ENCODE data around the gene CDYL. TPM values are rescaled to one million over a fixed set of nuclear protein-coding genes. Genes with fewer than 3 reads are reported as not detected.

The CDYL gene
- total RNA-seq, 4 donors from 2014 or later = 27.7 to 37.0 (median 33.1) TPM

DNA sequence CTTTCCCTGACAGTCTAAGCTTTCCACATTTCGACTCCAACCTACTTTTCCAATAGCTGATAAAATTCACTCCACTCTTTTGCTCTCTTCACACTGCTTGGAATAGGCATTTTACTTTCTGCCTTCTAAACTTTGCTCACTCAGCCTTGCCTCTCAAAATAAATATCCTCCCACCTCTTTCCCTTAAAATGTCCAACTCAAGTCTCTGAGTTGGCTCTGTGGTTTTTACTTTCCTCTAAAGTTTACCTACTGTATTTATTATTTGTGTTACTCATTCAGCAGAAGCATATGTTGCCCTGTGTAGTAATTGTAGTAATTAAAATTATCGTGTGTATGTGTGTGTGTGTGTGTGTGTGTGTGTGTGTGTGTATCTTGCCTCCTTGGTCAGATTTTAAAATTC is 20.0 kb upstream of the CDYL start:
- TF ChIP-seq CTCF (IDR thresholded peaks at IDR 0.05; ENCODE audit: low read depth) = no peak

DNA sequence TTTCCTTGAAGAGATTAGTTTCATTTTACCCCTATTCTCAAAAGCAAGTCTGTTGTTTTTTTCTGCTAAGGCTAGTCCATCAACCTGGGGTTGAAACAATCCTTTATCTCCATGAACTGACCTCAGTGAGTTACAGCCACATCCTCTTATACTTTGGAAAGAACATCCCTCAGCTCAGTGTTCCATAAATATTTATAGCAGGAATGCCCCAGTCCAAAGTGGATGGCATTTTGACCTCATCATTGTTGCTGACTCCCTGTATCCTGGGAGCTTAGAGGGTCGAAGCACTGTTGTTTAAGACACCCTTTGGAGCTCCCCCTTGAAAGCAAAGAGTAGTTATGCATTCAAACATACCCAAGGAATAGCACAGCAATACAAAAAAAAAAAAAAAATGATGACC is 16.2 kb upstream of the CDYL start:
- TF ChIP-seq CTCF (IDR thresholded peaks at IDR 0.05; ENCODE audit: low read depth) = no peak

- no peak for TF ChIP-seq CTCF (IDR thresholded peaks at IDR 0.05; ENCODE audit: low read depth)
Observed at GRCh38 chr6:4760773-4761172, 15.4 kb upstream of the CDYL start.

- no peak for TF ChIP-seq CTCF (IDR thresholded peaks at IDR 0.05; ENCODE audit: low read depth)
Observed at GRCh38 chr6:4762294-4762693, 13.9 kb upstream of the CDYL start.

- no peak for TF ChIP-seq CTCF (IDR thresholded peaks at IDR 0.05; ENCODE audit: low read depth)
Observed at GRCh38 chr6:4763921-4764320, 12.3 kb upstream of the CDYL start.

DNA sequence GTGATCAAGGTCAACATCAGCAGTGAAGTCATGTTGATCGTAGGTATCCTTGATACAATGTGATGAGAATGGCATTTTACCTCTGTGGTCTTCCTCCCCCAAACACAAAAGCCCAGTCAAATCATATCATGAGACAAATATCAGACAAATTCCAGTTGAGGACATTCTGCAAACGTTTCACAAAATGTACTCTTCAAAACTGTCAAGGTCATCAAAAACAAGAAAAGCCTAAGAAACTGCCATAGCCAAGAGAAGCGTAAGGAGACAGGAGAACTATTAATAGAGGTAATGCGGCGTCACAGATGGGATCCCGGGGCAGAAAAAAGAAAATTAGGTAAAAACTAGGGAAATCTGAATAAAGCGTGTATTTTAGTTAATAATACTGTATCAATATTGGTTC is 7.4 kb upstream of the CDYL start:
- TF ChIP-seq CTCF (IDR thresholded peaks at IDR 0.05; ENCODE audit: low read depth) = no peak

GRCh38 chr6:4772750-4773149 is 3.5 kb upstream of the CDYL start:
- no peak for TF ChIP-seq CTCF (IDR thresholded peaks at IDR 0.05; ENCODE audit: low read depth)

Data from subcutaneous adipose tissue (tissue), 4 donors.